Cerebellar cortex (tissue), 1 donor: ENCODE measurements around the gene USP44.

Source experiments
- DNase-seq: peaks from one replicate; pipeline ENCODE4 v3.0.0-alpha.2; 2015; ENCODE audit warnings: low spot score

USP44 gene

DNA sequence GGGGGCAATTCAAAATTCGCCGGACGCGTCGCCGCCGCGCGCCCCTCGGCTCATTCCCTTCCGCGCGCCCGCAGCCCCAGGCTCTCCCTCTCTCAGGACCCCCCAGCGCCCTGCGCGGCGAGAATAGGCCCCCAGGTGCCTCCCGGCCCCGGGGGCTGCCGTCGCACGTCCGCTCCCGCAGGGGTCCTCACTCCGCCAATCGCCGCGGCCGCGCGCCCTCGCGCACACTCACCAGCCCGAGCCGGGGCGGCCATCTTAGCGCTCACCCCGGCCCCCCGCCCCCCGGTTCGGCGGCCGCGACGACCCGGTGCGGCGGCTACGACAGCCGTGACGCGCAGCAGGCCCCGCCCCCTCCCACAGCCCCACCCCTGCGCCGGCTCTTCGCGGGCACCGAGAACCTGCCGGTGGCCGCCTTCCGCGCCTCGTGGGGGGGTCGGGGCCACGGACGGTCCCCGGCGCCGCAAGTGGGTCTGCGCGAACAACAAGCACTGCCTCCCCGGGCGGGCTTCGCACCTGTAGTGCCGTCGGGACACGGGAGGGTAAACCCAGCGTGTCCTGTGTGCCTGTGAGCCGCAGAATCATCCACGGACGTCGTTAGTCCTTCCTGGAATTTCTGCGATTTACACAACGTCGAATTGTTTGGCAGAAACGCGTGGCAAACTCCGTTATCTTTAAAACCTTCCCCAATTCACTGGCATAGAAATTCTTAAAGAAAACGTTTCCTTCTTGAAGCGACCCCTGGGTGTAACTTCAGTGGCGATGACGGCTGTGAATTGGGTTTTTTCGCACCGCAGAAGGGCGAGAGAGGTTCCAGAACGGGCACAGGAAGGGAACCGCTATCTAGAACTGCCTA, 2.5 kb downstream of the USP44 start:
- DNase-seq: peak; percentile 50

GRCh38 chr12:95548056-95548538, 3.2 kb downstream of the USP44 start:
- DNase-seq: peak; percentile 52

- DNase-seq: peak; percentile 54
Measured at GRCh38 chr12:95547522-95548055, 3.7 kb downstream of the USP44 start.

DNA sequence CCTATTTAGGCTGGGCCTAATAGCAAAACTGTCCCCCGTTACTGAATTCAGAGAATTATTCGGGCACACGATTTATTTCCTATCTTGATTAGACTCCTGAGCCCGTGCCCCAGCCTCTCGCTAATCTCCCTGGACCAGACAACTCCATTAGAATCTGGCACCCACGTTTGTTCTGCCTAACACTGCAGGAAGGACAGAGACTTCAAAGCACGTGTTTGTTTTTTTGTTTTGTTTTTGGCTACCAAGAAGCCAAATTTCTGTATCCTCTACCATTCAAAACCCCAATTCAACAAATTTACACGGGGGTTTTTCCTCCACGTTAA, 4.8 kb downstream of the USP44 start:
- peak; percentile 58 for DNase-seq

- peak; percentile 29 for DNase-seq
Measured at GRCh38 chr12:95545731-95546490, 5.4 kb downstream of the USP44 start.

GRCh38 chr12:95545303-95545702, 6.0 kb downstream of the USP44 start:
- DNase-seq: no peak

- DNase-seq: no peak
Measured at GRCh38 chr12:95544756-95545155, 6.5 kb downstream of the USP44 start.

DNA sequence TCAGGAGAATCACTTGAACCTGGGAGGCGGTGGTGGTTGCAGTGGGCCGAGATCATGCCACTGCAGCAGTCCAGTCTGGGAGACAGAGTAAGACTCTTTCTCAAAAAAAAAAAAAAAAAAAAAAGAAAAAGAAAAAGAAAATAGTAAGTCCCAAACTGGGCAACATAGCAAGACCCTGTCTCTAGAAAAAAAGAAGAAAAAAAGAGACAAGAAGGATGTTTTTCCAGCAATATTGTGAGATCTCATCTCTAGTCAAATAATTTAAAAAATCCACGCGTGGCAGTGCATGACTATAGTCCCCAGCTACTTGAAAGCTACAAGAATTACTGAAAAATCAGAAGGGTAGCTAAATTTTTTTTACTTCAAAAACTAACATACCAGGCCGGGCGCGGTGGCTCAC, 8.0 kb downstream of the USP44 start:
- DNase-seq: no peak

DNA sequence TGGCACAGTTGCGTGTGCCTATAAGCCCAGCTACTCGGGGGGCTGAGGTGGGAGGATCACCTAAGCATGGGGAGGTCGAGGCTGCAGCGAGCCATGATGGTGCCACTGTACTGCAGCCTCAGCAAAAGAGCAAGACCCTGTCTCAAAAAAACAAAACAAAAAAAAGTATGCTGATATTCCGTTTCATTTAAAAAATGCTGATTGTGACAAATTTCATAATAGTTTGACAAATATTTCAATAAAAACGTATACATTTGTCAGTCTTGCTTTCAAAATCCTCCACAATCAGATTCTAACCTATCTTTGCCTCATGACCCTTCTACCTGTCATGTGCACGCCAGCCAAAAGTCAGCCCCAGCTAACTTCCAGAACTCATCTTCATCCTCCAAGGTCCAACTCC, 9.8 kb downstream of the USP44 start:
- no peak for DNase-seq

GRCh38 chr12:95538656-95539055, 12.6 kb downstream of the USP44 start:
- no peak for DNase-seq

- no peak for DNase-seq
Measured at GRCh38 chr12:95538006-95538405, 13.3 kb downstream of the USP44 start.

GRCh38 chr12:95533985-95534384, 17.3 kb downstream of the USP44 start:
- no peak for DNase-seq

DNA sequence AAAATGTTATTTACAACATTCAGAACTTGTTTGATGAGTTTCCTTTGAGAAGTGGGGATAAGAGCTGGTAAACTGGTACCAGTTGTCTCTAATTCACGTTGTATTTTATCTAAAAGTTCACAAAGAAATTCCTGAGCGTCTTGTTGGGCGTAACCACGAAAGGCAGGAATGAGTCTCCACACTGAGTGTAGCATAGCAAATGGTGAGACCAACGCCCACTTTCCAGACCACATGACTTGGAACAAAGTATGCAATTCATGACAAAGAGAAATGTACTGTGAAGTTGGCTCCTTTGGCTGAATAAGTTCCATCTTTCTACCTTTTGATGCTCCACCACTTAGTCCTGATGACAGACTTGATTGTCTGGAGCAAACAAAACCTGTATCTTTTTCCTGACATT, 18.4 kb downstream of the USP44 start:
- no peak for DNase-seq

- DNase-seq: no peak
Measured at GRCh38 chr12:95529693-95530225, 21.5 kb downstream of the USP44 start.

DNA sequence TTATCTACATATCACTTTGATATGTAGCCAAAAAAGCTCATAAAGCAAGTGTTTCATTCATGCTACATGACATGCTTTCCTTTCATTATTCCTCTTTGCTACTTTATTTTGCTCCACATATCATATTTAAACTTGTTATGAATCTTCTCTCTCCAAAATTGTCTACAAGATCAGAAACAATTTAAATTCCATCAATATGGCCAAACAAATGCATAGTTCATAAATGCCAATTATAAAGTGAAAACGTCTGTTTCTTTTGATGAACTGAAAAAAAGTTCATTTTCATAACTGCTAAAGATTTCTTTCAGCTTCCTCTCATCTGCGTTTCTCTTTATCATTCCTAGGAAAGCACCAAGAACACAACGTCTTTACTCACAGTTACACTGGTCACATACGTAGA, 22.8 kb downstream of the USP44 start:
- no peak for DNase-seq

DNA sequence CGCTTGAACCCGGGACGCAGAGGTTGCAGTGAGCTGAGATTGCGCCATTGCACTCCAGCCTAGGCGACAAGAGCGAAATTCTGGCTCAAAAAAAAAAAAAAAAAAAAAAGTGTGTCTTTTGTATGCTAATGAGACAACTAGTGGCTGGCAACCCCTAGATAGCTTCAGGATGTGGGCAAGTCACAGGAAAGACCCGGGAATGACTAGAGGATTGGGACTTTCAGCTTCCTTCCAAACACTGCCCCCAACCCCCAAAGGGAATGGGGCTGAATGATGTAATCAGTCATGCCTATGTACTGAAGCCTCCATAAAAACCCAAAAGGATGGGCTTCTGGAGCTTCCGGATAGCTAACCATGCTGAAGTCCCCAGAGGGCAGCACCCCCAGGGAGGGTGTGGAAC, 28.6 kb downstream of the USP44 start:
- no peak for DNase-seq

DNA sequence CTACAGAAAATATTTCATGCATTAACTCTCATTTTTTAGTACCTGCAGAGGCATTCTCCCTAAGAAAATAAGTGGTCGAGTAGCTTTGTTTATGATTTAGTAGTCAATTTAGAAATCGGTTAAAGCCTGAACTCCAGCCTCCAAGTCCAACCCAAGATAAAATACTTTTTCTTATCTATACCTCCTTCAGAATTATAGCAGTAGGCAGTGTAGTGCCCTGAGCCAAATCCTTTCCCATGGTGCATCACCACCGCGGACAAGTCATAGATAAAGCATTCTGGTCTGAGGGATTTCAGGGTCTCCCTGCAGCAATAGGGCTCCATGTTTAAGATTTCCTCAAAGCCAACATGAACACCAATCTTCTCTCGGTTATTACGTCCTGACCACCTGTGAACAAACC, 30.5 kb downstream of the USP44 start:
- no peak for DNase-seq

DNA sequence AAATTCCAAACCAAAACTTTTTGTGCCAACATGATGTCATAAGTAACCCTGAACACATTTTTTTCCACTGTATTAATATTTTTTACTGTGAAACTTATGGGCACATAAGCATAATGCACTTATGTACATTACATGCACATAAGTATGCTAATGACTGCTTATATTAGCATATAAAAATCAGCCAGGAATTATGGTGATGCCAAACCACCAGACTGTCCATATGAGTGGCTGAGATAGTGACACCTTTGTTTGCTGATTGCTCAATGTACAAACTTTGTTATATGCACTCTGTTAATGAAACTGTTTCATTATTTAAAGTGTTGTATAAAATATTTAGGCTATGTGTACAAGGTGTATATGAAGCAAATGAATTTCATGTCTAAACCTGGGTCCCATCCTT, 32.3 kb downstream of the USP44 start:
- DNase-seq: no peak

DNA sequence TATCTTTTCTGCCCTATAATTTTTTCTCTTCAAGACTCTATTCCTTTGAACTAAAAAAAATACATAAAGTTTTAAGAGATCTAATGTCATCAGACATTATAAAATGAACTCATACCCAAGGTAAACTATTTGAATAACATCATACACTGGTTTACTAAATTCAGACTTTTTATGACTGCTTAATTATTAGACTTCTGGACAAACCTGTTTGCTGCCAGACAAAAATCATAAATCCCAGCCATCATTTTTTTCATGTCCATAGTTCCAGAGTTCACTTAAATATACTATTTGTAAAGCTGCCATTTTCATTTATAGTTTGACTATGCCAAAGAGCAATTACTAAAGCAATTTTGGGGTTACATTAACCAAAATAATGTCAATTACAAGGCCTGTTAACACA, 34.0 kb downstream of the USP44 start:
- no peak for DNase-seq

DNA sequence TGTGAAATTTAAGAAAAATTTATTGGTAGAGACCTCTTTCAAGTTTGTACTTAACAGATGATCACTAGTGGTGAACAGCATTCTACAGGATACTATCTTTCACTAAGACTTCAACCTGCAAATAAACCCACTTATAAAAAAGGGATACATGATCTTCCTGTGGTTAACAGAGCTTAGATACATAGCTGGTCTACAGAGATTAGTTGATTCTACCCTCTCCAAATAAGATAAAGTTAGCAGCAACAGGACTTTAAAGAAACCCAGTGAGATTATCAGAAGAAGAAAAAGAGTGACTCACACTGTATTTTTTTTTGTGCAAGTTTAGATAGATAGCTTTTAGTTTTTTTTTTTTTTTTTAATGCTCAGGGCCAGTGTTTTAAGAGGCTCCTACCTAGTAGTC, 34.5 kb downstream of the USP44 start:
- DNase-seq: no peak

- no peak for DNase-seq
Measured at GRCh38 chr12:95515197-95515596, 36.1 kb downstream of the USP44 start.

- DNase-seq: no peak
Measured at GRCh38 chr12:95513599-95513998, 37.7 kb downstream of the USP44 start.

DNA sequence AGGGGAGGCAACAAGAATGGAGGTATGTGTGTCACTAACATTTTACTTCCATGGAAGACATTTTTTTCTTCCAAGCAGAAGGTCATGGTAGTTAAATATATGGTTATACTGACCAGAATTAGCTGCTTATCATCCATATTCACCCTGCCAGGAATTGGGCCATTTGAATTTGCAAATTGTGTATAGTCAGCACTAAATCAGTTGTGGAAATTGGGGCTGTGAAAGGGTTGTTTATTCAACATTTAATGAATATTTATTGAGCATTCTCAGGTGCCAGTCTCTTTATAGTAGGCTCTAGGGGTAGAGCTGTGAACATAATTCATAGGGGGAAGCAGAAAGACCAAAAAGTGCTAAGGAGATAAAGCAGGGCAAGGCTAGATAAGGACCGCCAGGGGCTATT, 39.3 kb downstream of the USP44 start:
- no peak for DNase-seq
